Lung (tissue), 12 donors: ENCODE measurements around the gene EHBP1. TPM values are rescaled to one million over a fixed set of nuclear protein-coding genes. Genes with fewer than 3 reads are reported as not detected.

Experiments
- ATAC-seq: fragments of 200-7000 bp; cut with Tn5 transposase; one replicate; pipeline ENCODE4 v1.9.1; 2020; ENCODE audit warnings: moderate number of reproducible peaks; ENCODE audit not compliant: insufficient read depth, low FRiP score
- DNase-seq, 3 donors: peaks; one replicate each; pipeline ENCODE4 v3.0.0-alpha.2; 2013 to 2017
- H3K27ac ChIP-seq, 2 donors: one replicate each; pipeline ENCODE4 v1.5.1; 2013; ENCODE audit warnings: mild to moderate bottlenecking in 2 of 2, moderate library complexity in 2 of 2, control low read depth in 1 of 2, inconsistent platforms in 1 of 2, low read depth in 1 of 2, low read length in 1 of 2
- H3K27me3 ChIP-seq, 3 donors: one replicate each; pipeline ENCODE4 v1.5.1; 2013; ENCODE audit warnings: low read length in 2 of 3; ENCODE audit not compliant: control insufficient read depth in 3 of 3, insufficient read depth in 3 of 3
- H3K36me3 ChIP-seq, 4 donors: one replicate each; pipeline ENCODE4 v1.5.1; 2013; ENCODE audit warnings: low read length in 4 of 4, mild to moderate bottlenecking in 1 of 4, moderate library complexity in 1 of 4; ENCODE audit not compliant: control insufficient read depth in 4 of 4, insufficient read depth in 4 of 4
- H3K4me1 ChIP-seq, 5 donors: one replicate each; pipeline ENCODE4 v1.5.1; 2013; ENCODE audit warnings: low read length in 5 of 5, mild to moderate bottlenecking in 2 of 5, moderate library complexity in 1 of 5; ENCODE audit not compliant: control insufficient read depth in 5 of 5, insufficient read depth in 5 of 5
- H3K4me3 ChIP-seq: one replicate; pipeline ENCODE4 v1.5.1; 2013; ENCODE audit warnings: mild to moderate bottlenecking, control low read depth, moderate library complexity
- H3K9ac ChIP-seq, 2 donors: one replicate each; pipeline ENCODE4 v1.5.1; 2013; ENCODE audit warnings: low read length in 2 of 2, control low read depth in 1 of 2; ENCODE audit not compliant: insufficient read depth in 1 of 2
- H3K9me3 ChIP-seq, 4 donors: one replicate each; pipeline ENCODE4 v1.5.1; 2013; ENCODE audit warnings: low read length in 3 of 4, mild to moderate bottlenecking in 1 of 4, moderate library complexity in 1 of 4; ENCODE audit not compliant: control insufficient read depth in 4 of 4, insufficient read depth in 3 of 4
- WGBS, 2 donors: extraction: QIAGEN DNeasy Blood & Tissue Kit; methylation state at CpG; one replicate each; pipeline ENCODE4 v1.1.7; 2013; 5-methylcytosine and 5-hydroxymethylcytosine counted together
- polyA plus RNA-seq, 2 donors: library from polyadenylated mRNA; stranded (reverse); fragments of 200-250 nt; gene quantifications; one replicate each; pipeline ENCODE4 v1.2.1, GENCODE V29; 2013
- total RNA-seq, 2 donors: library from RNA; depleted of rRNA in 1 of 2; stranded (reverse); fragments of >200 nt in 1 of 2; gene quantifications; one replicate each; pipeline ENCODE4 v1.2.1, GENCODE V29; 2014 to 2021
- TF ChIP-seq, protein P1 (sequence below): IDR thresholded peaks from 2 replicates; pipeline ENCODE4 v1.5.1; 2012; ENCODE audit warnings: mild to moderate bottlenecking; ENCODE audit errors: control extremely low read depth, extremely low read depth
- donor health status: control.
- donor health status: control.
- donor health status: Bipolar disorder and iron deficiency.
- donor health status: healthy.
- donor health status: DM: yes; HTN: yes; CAD: no.

Gene EHBP1
- total and polyA plus RNA-seq, 4 donors, result 7.9 to 83.2 (median 22.7) TPM

DNA sequence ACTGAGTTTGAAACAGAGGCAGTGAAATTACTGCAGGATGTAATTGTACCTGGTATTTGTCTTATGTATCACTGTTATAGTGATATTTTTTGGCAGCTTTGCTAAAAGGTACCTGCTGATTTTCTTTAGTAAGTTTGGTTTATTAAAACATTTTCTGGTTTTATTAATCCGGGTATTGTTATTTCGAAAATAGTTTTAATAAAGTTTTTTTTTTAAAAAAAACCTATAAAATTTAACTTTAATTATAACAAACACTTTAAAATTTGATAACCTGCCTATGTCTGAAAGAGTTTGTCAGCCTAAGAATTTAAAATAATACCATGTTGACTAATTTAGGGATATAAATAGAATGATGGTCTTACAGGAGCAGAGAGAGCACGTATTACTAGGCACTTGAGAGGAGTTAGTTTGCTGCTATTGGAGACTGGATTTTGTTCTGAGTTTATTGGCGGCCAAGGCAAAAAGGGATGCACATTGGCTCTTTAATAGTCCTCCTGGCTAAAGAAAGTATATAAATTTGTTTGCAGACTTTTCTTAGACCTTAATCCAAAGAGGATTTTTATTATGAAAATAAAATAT, 12.1 kb downstream of the EHBP1 start:
- H3K9ac ChIP-seq, result no peak overlapping the region
- ATAC-seq, result no peak
- TF ChIP-seq, protein P1, sequence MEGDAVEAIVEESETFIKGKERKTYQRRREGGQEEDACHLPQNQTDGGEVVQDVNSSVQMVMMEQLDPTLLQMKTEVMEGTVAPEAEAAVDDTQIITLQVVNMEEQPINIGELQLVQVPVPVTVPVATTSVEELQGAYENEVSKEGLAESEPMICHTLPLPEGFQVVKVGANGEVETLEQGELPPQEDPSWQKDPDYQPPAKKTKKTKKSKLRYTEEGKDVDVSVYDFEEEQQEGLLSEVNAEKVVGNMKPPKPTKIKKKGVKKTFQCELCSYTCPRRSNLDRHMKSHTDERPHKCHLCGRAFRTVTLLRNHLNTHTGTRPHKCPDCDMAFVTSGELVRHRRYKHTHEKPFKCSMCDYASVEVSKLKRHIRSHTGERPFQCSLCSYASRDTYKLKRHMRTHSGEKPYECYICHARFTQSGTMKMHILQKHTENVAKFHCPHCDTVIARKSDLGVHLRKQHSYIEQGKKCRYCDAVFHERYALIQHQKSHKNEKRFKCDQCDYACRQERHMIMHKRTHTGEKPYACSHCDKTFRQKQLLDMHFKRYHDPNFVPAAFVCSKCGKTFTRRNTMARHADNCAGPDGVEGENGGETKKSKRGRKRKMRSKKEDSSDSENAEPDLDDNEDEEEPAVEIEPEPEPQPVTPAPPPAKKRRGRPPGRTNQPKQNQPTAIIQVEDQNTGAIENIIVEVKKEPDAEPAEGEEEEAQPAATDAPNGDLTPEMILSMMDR, result no peak
- H3K4me1 ChIP-seq, result peaks cover 0 to 5% (median 0%) of the 10 kb centered on the region in 5 donors
- WGBS, 2 donors, result 92 to 94% methylated on average over 4 of the region's 4 CpGs
- no peaks in the 10 kb centered on the region for H3K27me3 ChIP-seq
- H3K27ac ChIP-seq, result no peak overlapping the region
- DNase-seq, result no peak
- peaks cover 0 to 5% (median 0%) of the 10 kb centered on the region in 4 donors for H3K36me3 ChIP-seq
- peaks cover 0 to 3% (median 0%) of the 10 kb centered on the region in 4 donors for H3K9me3 ChIP-seq
- no peak overlapping the region for H3K4me3 ChIP-seq

DNA sequence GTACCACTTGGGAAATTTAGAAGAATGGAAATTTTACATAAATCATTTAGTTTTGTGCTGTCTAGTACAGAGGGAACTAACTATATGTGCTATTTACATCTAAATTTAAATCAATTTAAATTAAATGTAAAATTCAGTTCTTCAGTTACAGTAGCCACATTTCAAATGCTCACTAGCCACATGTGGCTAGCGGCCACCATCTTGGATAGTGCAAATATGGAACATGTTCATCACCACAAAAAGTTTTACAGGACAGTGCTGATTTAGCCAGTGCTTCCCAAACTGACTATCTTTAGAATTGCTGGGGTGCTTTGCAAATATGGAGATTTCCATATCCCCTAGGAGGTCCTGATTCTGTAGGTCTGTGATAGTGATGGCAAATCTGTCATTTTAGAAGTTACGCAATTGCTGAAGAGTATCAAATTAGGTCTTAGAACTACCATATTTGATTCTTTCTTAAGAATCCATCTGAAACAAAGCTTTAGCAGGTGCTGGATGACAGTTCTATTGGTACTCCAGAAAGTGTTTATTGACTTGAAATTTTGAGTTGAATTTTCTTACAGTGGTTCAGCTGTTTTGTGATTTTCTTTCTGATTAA, 12.8 kb downstream of the EHBP1 start:
- DNase-seq, result no peak
- Histone ChIP-seq H3K9ac (no peak overlapping the region), H3K4me3 (no peak overlapping the region), H3K9me3 (peaks cover 0 to 3% (median 0%) of the 10 kb centered on the region in 4 donors), H3K27me3 (no peaks in the 10 kb centered on the region), H3K36me3 (peaks cover 0 to 5% (median 0%) of the 10 kb centered on the region in 4 donors), H3K27ac (no peak overlapping the region), H3K4me1 (peaks cover 0 to 5% (median 0%) of the 10 kb centered on the region in 5 donors)
- TF ChIP-seq, protein P1, result no peak
- no peak for ATAC-seq
- WGBS, 2 donors, result 98% methylated on average over 2 of the region's 2 CpGs

DNA sequence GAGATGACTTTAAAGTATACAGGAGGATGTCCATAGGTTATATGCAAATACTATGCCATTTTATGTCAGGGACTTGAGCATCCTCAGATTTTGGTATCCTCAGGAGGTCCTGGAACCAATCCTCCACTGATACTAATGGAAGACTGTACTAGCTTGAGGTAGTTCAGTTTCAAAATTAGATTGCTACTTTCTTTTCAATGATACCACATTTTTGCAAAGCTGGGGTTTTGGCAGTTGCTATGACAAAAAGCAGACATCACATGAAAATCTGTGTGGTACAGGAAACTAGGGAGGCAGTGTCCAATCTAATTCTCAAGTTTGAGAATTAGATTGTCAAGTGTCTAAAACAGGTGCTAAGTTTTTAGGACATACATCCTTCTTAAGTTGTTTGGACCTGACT, 14.2 kb downstream of the EHBP1 start:
- no peak overlapping the region for H3K9ac ChIP-seq
- DNase-seq, result no peak
- H3K27ac ChIP-seq, result no peak overlapping the region
- TF ChIP-seq, protein P1, result no peak
- peaks cover 0 to 5% (median 0%) of the 10 kb centered on the region in 5 donors for H3K4me1 ChIP-seq
- H3K9me3 ChIP-seq, result peaks cover 0 to 3% (median 0%) of the 10 kb centered on the region in 4 donors
- no peak for ATAC-seq
- H3K27me3 ChIP-seq, result no peaks in the 10 kb centered on the region
- peaks cover 0 to 5% (median 0%) of the 10 kb centered on the region in 4 donors for H3K36me3 ChIP-seq
- H3K4me3 ChIP-seq, result no peak overlapping the region
